PC-3 (cell line): ENCODE data around the gene ZNFX1. TPM values are rescaled to one million over a fixed set of nuclear protein-coding genes. Genes with fewer than 3 reads are reported as not detected.
A peak's percentile ranks its signal among the peaks of the same experiment; 100 is the strongest.

Source experiments
- ATAC-seq: fragments of 200-7000 bp; cut with Tn5 transposase; 2 replicates; pipeline ENCODE4 v1.9.1; 2020; ENCODE audit warnings: mild to moderate bottlenecking, moderate library complexity
- BruUV-seq: library from RNA; stranded (reverse); fragments of 400-500 nt; replicated peaks from 2 replicates; lab custom pipeline; 2021; lab: Mats Ljungman, UMichigan
- CTCF ChIA-PET: fragments of 300-600 bp; sonication (Branson Sonifier 250); formaldehyde crosslinking; loops from one replicate; lab custom pipeline; 2022; ENCODE audit warnings: antibody characterized with exemption; lab: Charles Lee
- POLR2A ChIA-PET: fragments of 300-600 bp; sonication (Branson Sonifier 250); formaldehyde crosslinking; loops from one replicate; lab custom pipeline; 2022; ENCODE audit warnings: antibody characterized with exemption; ENCODE audit not compliant: unreplicated experiment; lab: Charles Lee
- DNase-seq: peaks from one replicate; pipeline ENCODE4 v3.0.0-alpha.2; 2015
- H2AFZ ChIP-seq: fragments of 300-600 bp; sonication (generic); 2 replicates; pipeline ENCODE4 v1.6.0; 2016; ENCODE audit warnings: antibody characterized with exemption, low read length
- H3F3A ChIP-seq: fragments of 300-600 bp; sonication (generic); one replicate; pipeline ENCODE4 v1.6.0; 2017; ENCODE audit warnings: antibody characterized with exemption, low read length, control low read depth, mild to moderate bottlenecking; ENCODE audit not compliant: unreplicated experiment
- H3K27ac ChIP-seq: fragments of 300-600 bp; sonication (generic); 2 replicates; pipeline ENCODE4 v1.5.1; 2016; ENCODE audit warnings: mild to moderate bottlenecking, low read length
- H3K27me3 ChIP-seq: fragments of 300-600 bp; sonication (generic); 2 replicates; pipeline ENCODE4 v1.6.1; 2016; ENCODE audit warnings: low read length, mixed read lengths
- H3K36me3 ChIP-seq: fragments of 300-600 bp; sonication (generic); 2 replicates; pipeline ENCODE4 v1.6.1; 2016; ENCODE audit warnings: low read depth, mixed run types, low read length, mixed read lengths
- H3K4me1 ChIP-seq: fragments of 300-600 bp; sonication (generic); 2 replicates; pipeline ENCODE4 v1.5.1; 2016; ENCODE audit warnings: low read length; ENCODE audit not compliant: insufficient read depth
- H3K4me2 ChIP-seq: fragments of 300-600 bp; sonication (generic); 2 replicates; pipeline ENCODE4 v1.6.0; 2016; ENCODE audit warnings: low read length
- H3K4me3 ChIP-seq: fragments of 300-600 bp; sonication (generic); 2 replicates; pipeline ENCODE4 v1.5.1; 2016; ENCODE audit warnings: mild to moderate bottlenecking, low read length, mixed read lengths
- H3K79me2 ChIP-seq: fragments of 300-600 bp; sonication (generic); 2 replicates; pipeline ENCODE4 v1.6.1; 2017; ENCODE audit warnings: low read length, mixed read lengths
- H3K9ac ChIP-seq: fragments of 300-600 bp; sonication (generic); 2 replicates; pipeline ENCODE4 v1.6.0; 2016; ENCODE audit warnings: mild to moderate bottlenecking, low read length
- H3K9me2 ChIP-seq: fragments of 300-600 bp; sonication (generic); replicated peaks from 2 replicates; pipeline ENCODE4 v1.6.1; 2016; ENCODE audit warnings: mixed run types, low read length, mixed read lengths
- H3K9me3 ChIP-seq: fragments of 300-600 bp; sonication (generic); 2 replicates; pipeline ENCODE4 v1.6.1; 2016; ENCODE audit warnings: low read length, mixed read lengths
- H4K20me1 ChIP-seq: fragments of 300-600 bp; sonication (generic); 2 replicates; pipeline ENCODE4 v1.6.1; 2016; ENCODE audit warnings: low read length, mixed read lengths
- CTCF ChIP-seq: fragments of 300-600 bp; sonication (generic); conservative IDR thresholded peaks from 2 replicates; pipeline ENCODE4 v1.5.1; 2017; ENCODE audit warnings: antibody characterized with exemption, low read depth, mild to moderate bottlenecking, low read length
- EZH2 ChIP-seq: fragments of 300-600 bp; sonication (generic); IDR thresholded peaks from one replicate; pipeline ENCODE4 v1.6.1; 2017; ENCODE audit warnings: antibody characterized with exemption, mild to moderate bottlenecking, low read length; ENCODE audit not compliant: unreplicated experiment
- EZH2phosphoT487 ChIP-seq: fragments of 300-600 bp; sonication (generic); IDR thresholded peaks from 2 replicates; pipeline ENCODE4 v1.6.1; 2018; ENCODE audit warnings: mild to moderate bottlenecking, antibody characterized with exemption, low read length, borderline replicate concordance
- intact Hi-C: fragments of 100-400 bp; cut with micrococcal nuclease; formaldehyde crosslinking; loops from 2 replicates; pipeline ENCODE4 v1.9.0; 2023
- total RNA-seq: library from RNA; depleted of rRNA; stranded (reverse); fragments of >200 nt; gene quantifications from 2 replicates; pipeline ENCODE4 v1.2.3, GENCODE V29; 2014

The ZNFX1 gene
- total RNA-seq, 1 experiment from 2014 or later: 18.8 TPM

- no peaks in the 10 kb centered on the region for H3K27me3 ChIP-seq
- no peak overlapping the region for H3K4me3 ChIP-seq
- TSS peak; percentile 0 for BruUV-seq
- DNase-seq: no peak
- ChIA-PET CTCF (no interaction called here), POLR2A (no interaction called here)
- no peak overlapping the region for H3K9ac ChIP-seq
- peaks cover 14% of the 10 kb centered on the region; the same call in 1 of the 2 replicates for H3K9me3 ChIP-seq
- peaks cover 37% of the 10 kb centered on the region for H3K4me1 ChIP-seq
- peaks cover 62% of the 10 kb centered on the region for H3K36me3 ChIP-seq
- no peaks in the 10 kb centered on the region for H3K9me2 ChIP-seq
- intact Hi-C loops: no loop called here
- TF ChIP-seq EZH2phosphoT487: no peak
- TF ChIP-seq CTCF: no peak
- H2AFZ ChIP-seq: no peak overlapping the region
- H3K79me2 ChIP-seq: peaks cover 23% of the 10 kb centered on the region
- peaks cover 58% of the 10 kb centered on the region for H3F3A ChIP-seq
- ATAC-seq: no peak; the same call in 1 of the 2 replicates
- H4K20me1 ChIP-seq: peaks cover 48% of the 10 kb centered on the region
- no peak overlapping the region for H3K4me2 ChIP-seq
- H3K27ac ChIP-seq: no peak overlapping the region
These were observed 12.8 kb upstream of the ZNFX1 start for GRCh38 chr20:49290608-49291191.

DNA sequence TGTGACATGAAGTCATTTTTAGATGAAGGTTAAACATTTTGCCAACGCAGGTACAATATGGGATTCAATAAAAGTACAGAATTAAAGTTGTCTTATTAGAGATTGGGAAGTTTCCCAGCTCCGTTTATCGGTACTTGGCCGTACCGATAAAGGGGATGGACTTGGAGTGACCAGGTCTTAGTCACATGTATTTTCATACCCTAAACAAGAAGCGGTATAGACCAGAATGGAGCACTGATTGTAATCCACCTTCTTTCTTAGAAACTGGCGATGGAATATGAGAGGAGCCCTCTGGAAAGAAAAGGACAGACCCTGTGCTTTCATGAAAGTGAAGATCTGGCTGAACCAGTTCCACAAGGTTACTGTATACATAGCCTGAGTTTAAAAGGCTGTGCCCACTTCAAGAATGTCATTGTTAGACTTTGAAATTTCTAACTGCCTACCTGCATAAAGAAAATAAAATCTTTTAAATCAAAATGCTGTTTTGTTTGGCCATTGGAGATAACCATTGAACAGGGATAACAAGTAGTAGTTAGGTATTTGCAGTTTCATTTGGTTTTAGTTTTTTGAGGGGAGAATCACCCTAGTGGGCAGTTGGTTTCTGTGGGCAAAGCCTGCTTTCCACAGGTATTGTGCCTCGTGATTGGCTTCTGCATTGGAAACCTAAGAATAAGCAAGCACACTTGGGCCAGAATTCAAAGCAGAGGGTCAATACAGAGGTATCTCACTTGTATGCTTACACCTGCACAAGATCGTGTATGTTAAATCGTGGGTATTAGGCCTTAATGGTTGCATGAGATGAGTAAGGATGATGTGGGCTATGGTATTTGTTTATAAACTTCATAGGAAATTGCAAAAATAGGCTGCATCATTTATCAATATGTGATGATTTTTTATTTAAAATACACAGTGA is 11.2 kb upstream of the ZNFX1 start:
- peaks cover 43% of the 10 kb centered on the region for H3K4me1 ChIP-seq
- H3K9ac ChIP-seq: no peak overlapping the region
- intact Hi-C loops: no loop called here
- peaks cover 18% of the 10 kb centered on the region; the same call in 1 of the 2 replicates for H3K9me3 ChIP-seq
- no TSS peak for BruUV-seq
- peaks cover 78% of the 10 kb centered on the region for H3K36me3 ChIP-seq
- H3K4me2 ChIP-seq: peak overlapping the region; percentile 18
- ChIA-PET CTCF (interaction anchor here (0.6 kb wide), 1 partner anchor 40 kb away, joined by 6 read pairs; no protein-coding TSS in a partner anchor), POLR2A (no interaction called here)
- H3K4me3 ChIP-seq: 0 out of 2 replicates have a peak overlapping the region, but pooled peaks have one; percentile 0
- H4K20me1 ChIP-seq: peaks cover 63% of the 10 kb centered on the region
- H3K9me2 ChIP-seq: no peaks in the 10 kb centered on the region
- H3K79me2 ChIP-seq: peaks cover 39% of the 10 kb centered on the region
- no peaks in the 10 kb centered on the region for H3K27me3 ChIP-seq
- DNase-seq (peak; percentile 87), ATAC-seq (peak; percentile 12; the same call in 1 of the 2 replicates)
- H3K27ac ChIP-seq: peak overlapping the region; percentile 55
- no peak overlapping the region for H2AFZ ChIP-seq
- TF ChIP-seq EZH2 (no peak), CTCF (no peak), EZH2phosphoT487 (no peak)
- peaks cover 63% of the 10 kb centered on the region for H3F3A ChIP-seq
